ENCODE data around the gene RALGAPB. TPM values are rescaled to one million over a fixed set of nuclear protein-coding genes. Genes with fewer than 3 reads are reported as not detected.
"Not testable (repeated sequence)": the region's sequence is repeated elsewhere in the genome, so short reads cannot be mapped to it uniquely, and the experiment has no call there.

RALGAPB gene
- 22.8 TPM for polyA plus RNA-seq (2013, experiment 1 of 2; ENCODE audit: insufficient read length)
- 23.9 TPM for polyA plus RNA-seq (2013, experiment 2 of 2; ENCODE audit: insufficient read length)

GRCh38 chr20:38472513-38473366, at the start of gene RALGAPB:
RALGAPB (plus strand) TSS chr20:38472843; CDS start chr20:38488433, 15,590 bp downstream.
- peak; percentile 97 for DNase-seq

- no peak for DNase-seq
These were observed 49.1 kb upstream of the RALGAPB start for GRCh38 chr20:38423541-38423940.

GRCh38 chr20:38424401-38424800, 48.2 kb upstream of the RALGAPB start:
- DNase-seq, result no peak

GRCh38 chr20:38426006-38426897, 46.4 kb upstream of the RALGAPB start:
- DNase-seq, result peak; percentile 94

GRCh38 chr20:38427655-38428023, 45.0 kb upstream of the RALGAPB start:
- DNase-seq, result no peak

- DNase-seq, result no peak
These were observed 43.8 kb upstream of the RALGAPB start for GRCh38 chr20:38428800-38429199.

GRCh38 chr20:38429301-38429700, 43.3 kb upstream of the RALGAPB start:
- DNase-seq, result no peak

GRCh38 chr20:38430679-38431325, 41.8 kb upstream of the RALGAPB start:
- no peak for DNase-seq

- DNase-seq, result no peak
These were observed 40.4 kb upstream of the RALGAPB start for GRCh38 chr20:38432292-38432691.

GRCh38 chr20:38432870-38433269, 39.8 kb upstream of the RALGAPB start:
- DNase-seq, result not testable (repeated sequence)

GRCh38 chr20:38433304-38433972, 39.2 kb upstream of the RALGAPB start:
- no peak for DNase-seq

GRCh38 chr20:38434301-38434741, 38.3 kb upstream of the RALGAPB start:
- no peak for DNase-seq

GRCh38 chr20:38434770-38435554, 37.7 kb upstream of the RALGAPB start, which contains the start of gene SNHG17:
SNHG17 (minus strand) TSS chr20:38435328.
- peak; percentile 92 for DNase-seq

- DNase-seq, result peak; percentile 87
These were observed 37.1 kb upstream of the RALGAPB start for GRCh38 chr20:38435555-38435939.

GRCh38 chr20:38437796-38438195, 34.8 kb upstream of the RALGAPB start:
- no peak for DNase-seq

- not testable (repeated sequence) for DNase-seq
These were observed 31.5 kb upstream of the RALGAPB start for GRCh38 chr20:38441110-38441509.

GRCh38 chr20:38441916-38442315, 30.7 kb upstream of the RALGAPB start:
- DNase-seq, result no peak

GRCh38 chr20:38445381-38445796, 27.3 kb upstream of the RALGAPB start:
- no peak for DNase-seq

- no peak for DNase-seq
These were observed 26.7 kb upstream of the RALGAPB start for GRCh38 chr20:38445901-38446425.

- peak; percentile 92 for DNase-seq
These were observed 26.0 kb upstream of the RALGAPB start for GRCh38 chr20:38446441-38447209.

Measured in fibroblast of skin of back (primary cell).